Keratinocyte (primary cell): ENCODE measurements around the gene RAX2. TPM values are rescaled to one million over a fixed set of nuclear protein-coding genes. Genes with fewer than 3 reads are reported as not detected.

ENCODE experiments used
- DNase-seq: peaks from one replicate; pipeline ENCODE4 v3.0.0-alpha.2; 2011; ENCODE audit warnings: low read depth, missing footprints, low spot score
- FAIRE-seq: peaks from 2 replicates; lab custom pipeline; 2011; peaks lifted over from hg19 to GRCh38; lab: Jason Lieb, UNC
- H2AFZ ChIP-seq: 2 replicates; pipeline ENCODE4 v1.6.0; 2012; ENCODE audit warnings: low read length, control low read depth, inconsistent platforms; ENCODE audit not compliant: control insufficient read depth
- H3K27ac ChIP-seq: 2 replicates; pipeline ENCODE4 v1.5.1; 2011; ENCODE audit warnings: low read length; ENCODE audit not compliant: control insufficient read depth, insufficient read depth
- H3K27me3 ChIP-seq: 3 replicates; pipeline ENCODE4 v1.6.0; 2011; ENCODE audit warnings: low read length; ENCODE audit not compliant: control insufficient read depth, insufficient read depth; ENCODE audit errors: extremely low read depth
- H3K36me3 ChIP-seq, 2 experiments: 2 replicates in 1 of 2; 3 replicates in 1 of 2; pipeline ENCODE4 v1.5.1; 2011; ENCODE audit warnings: low read length in 2 of 2, mild to moderate bottlenecking in 1 of 2; ENCODE audit not compliant: control insufficient read depth in 2 of 2, insufficient read depth in 2 of 2; ENCODE audit errors: extremely low read depth in 1 of 2
- H3K4me1 ChIP-seq: 3 replicates; pipeline ENCODE4 v1.5.1; 2011; ENCODE audit warnings: low read length; ENCODE audit not compliant: control insufficient read depth, insufficient read depth; ENCODE audit errors: extremely low read depth
- H3K4me2 ChIP-seq: 3 replicates; pipeline ENCODE4 v1.6.0; 2011; ENCODE audit warnings: low read depth, low read length; ENCODE audit not compliant: control insufficient read depth, insufficient read depth; ENCODE audit errors: extremely low read depth
- H3K4me3 ChIP-seq, 3 experiments: fragments of 200-600 bp in 1 of 3; sonication (generic) in 1 of 3; 2 replicates in 2 of 3; 3 replicates in 1 of 3; pipeline ENCODE4 v1.5.1; 2011 to 2016; ENCODE audit warnings: low read length in 3 of 3, mild to moderate bottlenecking in 3 of 3, control low read depth in 2 of 3, inconsistent platforms in 1 of 3, low read depth in 1 of 3, mixed read lengths in 1 of 3, mixed run types in 1 of 3, moderate library complexity in 1 of 3; ENCODE audit not compliant: control insufficient read depth in 2 of 3, insufficient read depth in 2 of 3; ENCODE audit errors: extremely low read depth in 1 of 3
- H3K79me2 ChIP-seq: 2 replicates; pipeline ENCODE4 v1.6.0; 2012; ENCODE audit warnings: low read length; ENCODE audit not compliant: control insufficient read depth, insufficient read depth
- H3K9ac ChIP-seq: 3 replicates; pipeline ENCODE4 v1.6.0; 2011; ENCODE audit warnings: low read length; ENCODE audit not compliant: control insufficient read depth, insufficient read depth; ENCODE audit errors: extremely low read depth
- H3K9me1 ChIP-seq: 3 replicates; pipeline ENCODE4 v1.6.0; 2011; ENCODE audit warnings: low read length; ENCODE audit not compliant: control insufficient read depth, insufficient read depth; ENCODE audit errors: extremely low read depth
- H3K9me3 ChIP-seq: 2 replicates; pipeline ENCODE4 v1.5.1; 2012; ENCODE audit warnings: low read depth, low read length; ENCODE audit not compliant: control insufficient read depth
- H4K20me1 ChIP-seq: 3 replicates; pipeline ENCODE4 v1.6.0; 2011; ENCODE audit warnings: low read length; ENCODE audit not compliant: control insufficient read depth, insufficient read depth; ENCODE audit errors: extremely low read depth
- EZH2 ChIP-seq: IDR thresholded peaks from one replicate; pipeline ENCODE4 v1.6.1; 2012; ENCODE audit warnings: inconsistent platforms, mild to moderate bottlenecking, low read length, moderate library complexity
- dilution Hi-C: fragments of 300-500 bp; cut with MboI; formaldehyde crosslinking; loops from one replicate; pipeline ENCODE4 v1.7.0; 2020; ENCODE audit warnings: low sequenced_read_pairs; ENCODE audit not compliant: extremely low pct_ligation_motif_present
- polyA plus RNA-seq, 5 experiments: library from polyadenylated mRNA; depleted of rRNA in 3 of 5; stranded (reverse) in 3 of 5; stranded (forward) in 1 of 5; unstranded in 1 of 5; fragments of >200 nt; gene quantifications; 1 replicate in 1 of 5; 2 replicates in 3 of 5; 3 replicates in 1 of 5; pipeline versions ENCODE4 v1.2.1 to v1.2.3, GENCODE V29; 2011 to 2012; ENCODE audit warnings: missing spikeins in 2 of 5, low read depth in 1 of 5, low replicate concordance in 1 of 5
- TF ChIP-seq, protein P1 (sequence below), 3 experiments: IDR thresholded peaks in 1 of 3; conservative IDR thresholded peaks in 1 of 3; optimal IDR thresholded peaks in 1 of 3; 2 replicates in 2 of 3; 3 replicates in 1 of 3; pipeline versions ENCODE3 to v1.5.1; 2011; ENCODE audit warnings: low read length in 3 of 3, mild to moderate bottlenecking in 3 of 3, moderate library complexity in 2 of 3, control low read depth in 1 of 3, inconsistent platforms in 1 of 3; ENCODE audit not compliant: insufficient read depth in 2 of 3; ENCODE audit errors: extremely low read depth in 1 of 3

RAX2 gene
- polyA plus RNA-seq, 1 donor (not counting 4 experiments of a cell fraction or from before 2014, with no cell fraction given), result not detected

DNA sequence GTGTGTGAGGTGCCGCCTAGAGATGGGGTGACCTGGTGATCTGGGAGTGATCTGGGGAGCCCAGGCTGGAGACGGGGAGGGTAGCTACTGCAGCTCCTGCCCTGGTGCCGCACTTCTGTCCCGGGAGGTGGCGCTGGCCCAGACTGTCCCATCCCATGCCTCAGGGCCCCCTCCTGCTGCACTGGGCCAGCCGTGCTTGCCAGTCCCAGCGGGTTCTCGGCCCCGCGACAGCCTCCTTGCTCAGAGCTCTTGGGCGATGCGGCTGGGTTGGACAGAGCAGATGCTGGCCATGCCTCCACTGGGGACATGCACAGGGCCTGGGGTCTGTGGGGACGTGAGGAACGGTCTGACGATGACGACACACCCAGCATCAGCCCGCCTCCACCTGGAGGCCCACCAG, 2.5 kb downstream of the RAX2 start:
- no peak for DNase-seq
- no peak overlapping the region for H3K4me2 ChIP-seq
- no peak overlapping the region for H3K9ac ChIP-seq
- no peaks in the 10 kb centered on the region for H3K9me3 ChIP-seq
- no peak overlapping the region for H3K4me3 ChIP-seq
- H3K36me3 ChIP-seq, result peaks cover 5 to 6% of the 10 kb centered on the region in 2 experiments
- peaks cover 7% of the 10 kb centered on the region for H3K27me3 ChIP-seq
- FAIRE-seq, result no peak
- H3K79me2 ChIP-seq, result no peaks in the 10 kb centered on the region
- dilution Hi-C loops, result no loop called here
- no peak overlapping the region for H3K27ac ChIP-seq
- no peaks in the 10 kb centered on the region for H3K4me1 ChIP-seq
- no peak overlapping the region for H2AFZ ChIP-seq
- H3K9me1 ChIP-seq, result no peaks in the 10 kb centered on the region
- TF ChIP-seq, protein P1, sequence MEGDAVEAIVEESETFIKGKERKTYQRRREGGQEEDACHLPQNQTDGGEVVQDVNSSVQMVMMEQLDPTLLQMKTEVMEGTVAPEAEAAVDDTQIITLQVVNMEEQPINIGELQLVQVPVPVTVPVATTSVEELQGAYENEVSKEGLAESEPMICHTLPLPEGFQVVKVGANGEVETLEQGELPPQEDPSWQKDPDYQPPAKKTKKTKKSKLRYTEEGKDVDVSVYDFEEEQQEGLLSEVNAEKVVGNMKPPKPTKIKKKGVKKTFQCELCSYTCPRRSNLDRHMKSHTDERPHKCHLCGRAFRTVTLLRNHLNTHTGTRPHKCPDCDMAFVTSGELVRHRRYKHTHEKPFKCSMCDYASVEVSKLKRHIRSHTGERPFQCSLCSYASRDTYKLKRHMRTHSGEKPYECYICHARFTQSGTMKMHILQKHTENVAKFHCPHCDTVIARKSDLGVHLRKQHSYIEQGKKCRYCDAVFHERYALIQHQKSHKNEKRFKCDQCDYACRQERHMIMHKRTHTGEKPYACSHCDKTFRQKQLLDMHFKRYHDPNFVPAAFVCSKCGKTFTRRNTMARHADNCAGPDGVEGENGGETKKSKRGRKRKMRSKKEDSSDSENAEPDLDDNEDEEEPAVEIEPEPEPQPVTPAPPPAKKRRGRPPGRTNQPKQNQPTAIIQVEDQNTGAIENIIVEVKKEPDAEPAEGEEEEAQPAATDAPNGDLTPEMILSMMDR (optimal IDR thresholded peaks at IDR 0.05 in 1 of 3, IDR thresholded peaks at IDR 0.05 in 1 of 3, conservative IDR thresholded peaks at IDR 0.05 in 1 of 3; ENCODE audit: extremely low read depth in 1 of 3, insufficient read depth in 2 of 3, low read length in 3 of 3), result peak in 1 of 3 experiments; percentile 39
- no peak for TF ChIP-seq EZH2
- H4K20me1 ChIP-seq, result no peaks in the 10 kb centered on the region

DNA sequence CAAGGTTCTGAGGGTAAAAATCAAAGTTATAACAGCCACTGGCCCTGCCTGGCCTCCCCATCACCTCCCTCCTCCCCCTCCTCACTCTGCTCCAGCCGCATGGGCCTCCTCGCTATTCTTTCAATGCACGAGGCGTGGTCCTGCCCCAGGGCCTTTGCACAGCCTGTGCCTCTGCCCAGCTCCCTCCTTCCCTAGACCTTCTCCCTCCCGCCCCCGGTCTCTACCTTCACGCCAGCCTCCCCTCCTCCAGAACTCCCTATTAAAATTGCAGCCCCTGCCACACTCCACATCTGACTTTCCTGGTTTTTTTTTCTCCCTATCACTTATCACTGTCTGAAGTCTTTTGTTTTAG, 3.3 kb downstream of the RAX2 start:
- dilution Hi-C loops, result no loop called here
- Histone ChIP-seq H3K4me3 (no peak overlapping the region), H2AFZ (no peak overlapping the region), H4K20me1 (no peaks in the 10 kb centered on the region), H3K4me2 (no peak overlapping the region), H3K27me3 (peaks cover 7% of the 10 kb centered on the region), H3K9ac (no peak overlapping the region), H3K9me1 (no peaks in the 10 kb centered on the region), H3K27ac (no peak overlapping the region), H3K36me3 (peaks cover 5 to 6% of the 10 kb centered on the region in 2 experiments), H3K9me3 (no peaks in the 10 kb centered on the region), H3K4me1 (no peaks in the 10 kb centered on the region), H3K79me2 (no peaks in the 10 kb centered on the region)
- no peak for FAIRE-seq
- DNase-seq, result no peak
- TF ChIP-seq, protein P1 (optimal IDR thresholded peaks at IDR 0.05 in 1 of 3, IDR thresholded peaks at IDR 0.05 in 1 of 3, conservative IDR thresholded peaks at IDR 0.05 in 1 of 3; ENCODE audit: extremely low read depth in 1 of 3, insufficient read depth in 2 of 3, low read length in 3 of 3), result no peak
- TF ChIP-seq EZH2, result no peak
